Embryonic facial prominence (tissue), 1 donor: ENCODE data around the gene ACTL6A.
"Not testable (repeated sequence)": the region's sequence is repeated elsewhere in the genome, so short reads cannot be mapped to it uniquely, and the experiment has no call there.

Experiments used
- DNase-seq: peaks from one replicate; pipeline ENCODE4 v3.0.0-alpha.2; 2016; ENCODE audit errors: extremely low spot score

ACTL6A gene

DNA sequence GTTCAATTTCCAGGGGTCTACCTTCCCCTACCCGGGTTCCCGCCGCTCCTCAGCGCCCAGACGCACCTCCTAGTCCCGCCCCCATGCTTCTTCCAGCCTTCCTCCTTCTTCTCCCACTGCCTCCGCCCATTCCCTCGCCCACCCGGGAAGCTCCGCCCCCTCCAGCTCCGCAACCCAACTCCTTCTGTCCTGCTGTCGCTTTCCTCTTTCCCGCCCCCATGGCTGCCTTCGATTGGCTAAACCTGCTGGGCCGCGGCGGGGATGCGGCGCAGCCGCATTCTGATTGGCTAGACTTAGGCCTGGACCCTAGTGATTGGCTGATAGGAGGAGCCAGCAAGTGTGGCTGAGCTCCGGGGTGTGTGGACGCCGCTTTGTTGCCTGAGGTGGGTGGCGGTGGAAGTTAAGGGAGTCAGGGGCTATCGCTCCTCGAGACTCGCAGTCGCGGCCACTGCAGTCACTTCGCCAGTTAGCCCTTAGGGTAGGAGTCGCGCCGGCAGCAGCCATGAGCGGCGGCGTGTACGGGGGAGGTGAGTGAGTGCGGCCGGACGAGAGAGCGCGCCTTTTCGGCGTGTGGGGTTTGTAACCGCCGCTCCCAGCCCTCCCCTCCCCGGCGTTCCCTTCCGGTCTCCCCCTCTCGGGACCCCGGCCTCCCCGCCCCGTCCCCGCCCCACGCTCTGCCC, at the start of gene ACTL6A:
TSS of gene ACTL6A (plus strand) at position 336 of the 680 bp plus-strand sequence. CDS start at position 503, 167 bp downstream.
- DNase-seq: peak; percentile 99

DNA sequence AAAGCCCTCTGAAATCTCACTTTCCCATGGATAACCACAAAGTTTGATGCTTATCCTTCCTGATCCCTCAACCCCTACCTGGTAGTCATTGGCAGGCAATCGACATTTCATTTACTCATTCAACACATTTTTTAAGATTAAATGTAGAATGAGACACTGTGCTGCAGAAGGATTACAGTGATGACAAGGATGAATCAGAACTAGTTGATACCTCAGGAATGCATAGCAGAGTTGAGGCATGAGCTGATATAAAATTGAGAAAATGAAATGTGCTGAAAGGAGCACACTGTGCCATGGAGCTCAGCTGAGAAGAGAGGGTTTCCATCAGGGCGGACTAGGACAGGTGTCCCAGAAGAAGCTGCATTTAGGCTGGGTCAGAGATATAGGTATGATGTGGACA, 48.9 kb upstream of the ACTL6A start:
- no peak for DNase-seq

DNA sequence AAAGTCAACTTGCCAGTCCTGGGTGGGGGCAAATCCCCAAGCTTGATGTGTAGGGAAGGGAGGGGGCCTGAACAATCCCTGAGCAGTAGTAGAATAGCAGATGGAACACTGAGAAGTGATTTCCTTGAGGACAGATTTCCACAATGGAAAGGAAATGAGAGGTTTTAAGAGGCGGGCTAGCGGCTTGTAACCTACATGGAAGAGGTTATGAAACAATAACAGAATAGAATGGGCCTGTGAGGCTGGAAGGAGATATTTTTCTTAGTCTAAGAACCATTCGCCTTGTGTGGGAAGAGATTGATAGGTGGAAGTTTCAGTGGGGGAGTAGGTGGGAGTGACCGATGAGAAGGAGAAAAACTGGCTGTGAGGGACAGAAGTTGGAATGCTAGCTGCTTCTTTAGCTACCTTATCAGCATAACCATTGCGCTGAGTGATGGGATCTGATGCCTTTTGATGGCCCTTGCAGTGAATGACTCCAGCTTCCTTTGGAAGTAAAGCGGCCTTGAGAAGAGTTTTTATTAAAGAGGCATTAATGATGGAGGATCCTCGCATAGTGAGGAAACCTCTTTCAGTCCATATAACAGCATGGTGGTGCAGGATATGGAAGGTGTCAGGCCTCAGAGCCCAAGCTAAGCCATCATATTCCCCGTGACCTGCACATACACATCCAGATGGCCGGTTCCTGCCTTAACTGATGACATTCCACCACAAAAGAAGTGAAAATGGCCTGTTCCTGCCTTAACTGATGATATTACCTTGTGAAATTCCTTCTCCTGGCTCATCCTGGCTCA, 46.1 kb upstream of the ACTL6A start:
- DNase-seq: not testable (repeated sequence)

DNA sequence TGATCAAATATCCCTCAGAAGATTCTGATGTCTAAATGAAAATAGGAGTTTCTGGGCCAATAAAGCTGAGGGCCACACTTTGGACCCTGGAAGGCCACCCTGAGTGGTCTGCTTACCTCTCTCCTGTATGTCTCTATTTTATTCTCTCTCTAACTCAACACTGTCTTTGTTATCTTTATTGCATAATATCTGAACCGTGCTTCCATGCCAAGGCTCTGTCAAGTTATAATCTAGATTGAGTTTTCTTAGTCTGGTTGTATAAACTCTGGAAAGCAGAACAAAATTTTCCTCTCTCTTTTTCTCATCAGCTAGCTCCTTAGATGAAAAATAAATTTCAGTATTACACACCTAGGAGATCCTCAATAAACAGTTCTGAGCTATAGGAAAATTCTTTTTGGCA, 36.2 kb upstream of the ACTL6A start:
- no peak for DNase-seq

DNA sequence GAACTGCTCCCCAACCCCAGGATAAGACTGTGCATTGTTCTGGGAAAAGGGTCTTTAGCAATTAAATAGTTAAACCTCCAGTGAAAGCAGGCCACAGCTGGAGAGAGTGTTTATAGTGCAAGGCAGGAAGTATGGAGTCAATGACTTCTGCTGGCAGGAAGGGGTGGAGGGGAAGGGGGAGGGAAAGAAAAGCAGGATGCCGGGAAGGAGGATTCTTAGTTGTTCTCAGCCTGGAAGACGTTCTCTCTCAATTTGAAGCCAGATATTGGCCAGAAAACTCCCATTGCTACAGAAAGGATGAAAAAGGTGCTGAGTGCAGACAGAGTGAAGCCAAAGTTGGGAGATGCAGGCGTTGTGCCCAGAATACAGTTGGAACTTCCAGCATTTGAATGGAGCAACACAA, 35.7 kb upstream of the ACTL6A start:
- peak; percentile 83 for DNase-seq

DNA sequence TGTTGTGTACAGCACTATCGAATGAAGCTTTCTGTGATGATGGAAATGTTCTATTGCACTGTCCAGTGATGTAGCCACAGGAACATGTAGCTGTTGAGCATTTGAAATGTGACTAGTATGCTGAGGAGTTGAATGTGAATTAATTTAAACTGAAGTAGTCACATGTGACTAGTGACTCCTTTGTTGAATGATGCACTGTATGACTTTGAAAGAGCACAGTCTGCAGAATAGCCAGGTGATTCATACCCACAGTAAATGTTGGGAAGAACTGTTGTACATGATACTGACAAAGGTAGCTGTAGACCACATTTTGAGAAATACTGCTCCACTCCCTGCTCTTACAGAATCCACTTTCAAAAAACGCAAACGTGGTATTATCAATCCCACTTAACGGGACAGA, 34.0 kb upstream of the ACTL6A start:
- DNase-seq: no peak

DNA sequence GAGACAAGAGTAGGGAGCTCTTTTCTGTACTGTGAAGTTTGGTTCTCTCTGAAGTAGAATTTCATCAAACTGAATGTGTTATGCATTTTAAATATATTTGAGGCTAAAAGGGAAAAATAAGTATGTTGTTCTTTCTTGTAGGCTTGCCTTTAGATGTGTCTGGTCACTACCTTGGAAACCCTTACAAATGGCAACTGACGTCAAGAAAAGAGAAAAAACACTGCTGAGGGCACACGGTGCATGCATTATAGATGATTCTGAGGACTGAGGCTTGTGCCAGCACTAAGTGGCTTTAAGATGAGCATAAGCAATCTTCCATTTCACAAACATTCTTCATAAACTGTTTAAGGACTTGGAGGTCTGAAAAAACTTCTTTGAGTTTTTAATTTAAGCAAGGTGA, 31.1 kb upstream of the ACTL6A start:
- DNase-seq: no peak

DNA sequence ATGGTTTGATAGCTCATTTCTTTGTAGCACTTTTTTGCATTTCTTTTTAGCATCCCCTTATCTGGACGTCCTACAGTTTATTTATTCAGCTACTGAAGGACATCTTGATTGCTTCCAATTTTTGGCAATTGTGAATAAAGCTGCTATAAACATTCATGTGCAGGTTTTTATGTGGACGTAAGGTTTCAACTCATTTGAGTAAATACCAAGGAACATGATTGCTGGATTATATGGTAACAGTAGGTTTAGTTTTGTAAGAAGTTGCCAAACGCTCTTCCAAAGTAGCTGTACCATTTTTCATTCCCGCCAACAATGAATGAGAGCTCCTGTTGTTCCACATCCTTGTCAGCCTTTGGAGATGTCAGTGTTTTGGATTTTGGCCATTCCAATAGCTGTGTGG, 29.5 kb upstream of the ACTL6A start:
- no peak for DNase-seq

DNA sequence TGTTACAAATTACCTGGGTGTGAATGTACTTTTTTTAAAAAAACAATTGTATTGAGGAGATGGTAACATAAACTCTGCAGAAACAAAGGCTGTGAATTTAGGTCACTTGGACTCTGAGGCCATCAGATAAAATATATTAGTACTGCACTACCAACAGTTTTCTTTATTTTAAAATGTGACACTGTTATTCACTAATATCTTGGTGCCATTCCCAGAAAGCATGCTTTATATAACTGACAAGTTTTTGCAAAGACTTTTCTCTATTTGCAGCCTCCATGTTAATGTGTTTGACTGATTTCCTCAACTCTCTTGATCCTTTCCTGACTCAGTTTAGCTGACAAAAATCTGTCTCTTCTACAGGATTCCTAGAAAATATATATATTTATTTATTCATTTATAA, 26.5 kb upstream of the ACTL6A start:
- DNase-seq: no peak

DNA sequence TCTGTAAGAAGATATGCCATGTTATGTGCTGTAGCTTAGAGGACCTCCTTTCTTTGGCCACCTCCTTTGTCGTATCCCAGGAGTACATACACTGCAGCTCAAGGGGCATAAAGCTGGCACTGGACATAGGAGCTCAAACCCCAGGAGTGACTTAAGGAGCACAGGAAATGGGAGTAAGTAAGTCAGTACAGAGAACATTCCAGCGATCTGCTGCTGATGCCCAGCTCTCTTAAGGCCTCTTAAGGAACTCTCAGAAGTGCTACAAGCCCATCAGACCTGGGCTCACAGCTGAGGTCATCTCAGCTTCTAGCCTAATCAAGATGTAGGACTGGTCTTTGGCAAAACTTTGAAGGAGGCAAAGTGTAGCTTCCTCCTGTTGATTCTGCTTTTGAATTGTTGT, 21.6 kb upstream of the ACTL6A start:
- no peak for DNase-seq

DNA sequence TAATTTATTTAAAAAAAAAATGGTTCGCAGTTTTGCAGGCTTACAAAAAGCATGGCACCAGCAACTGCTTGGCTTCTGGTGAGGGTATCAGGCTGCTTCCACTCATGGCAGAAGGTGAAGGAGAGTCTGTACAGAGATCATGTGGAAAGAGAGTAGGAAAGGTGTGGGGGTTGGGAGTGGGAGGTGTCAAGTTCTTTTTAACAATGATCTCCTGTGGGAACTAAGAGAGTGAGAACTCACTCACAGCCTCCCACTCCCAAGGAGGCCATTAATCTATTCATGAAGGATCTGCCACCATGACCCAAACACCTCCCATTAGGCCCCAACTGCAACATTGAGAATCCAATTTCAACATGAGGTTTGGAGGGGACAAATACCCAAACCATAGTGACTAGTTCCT, 21.1 kb upstream of the ACTL6A start:
- no peak for DNase-seq

DNA sequence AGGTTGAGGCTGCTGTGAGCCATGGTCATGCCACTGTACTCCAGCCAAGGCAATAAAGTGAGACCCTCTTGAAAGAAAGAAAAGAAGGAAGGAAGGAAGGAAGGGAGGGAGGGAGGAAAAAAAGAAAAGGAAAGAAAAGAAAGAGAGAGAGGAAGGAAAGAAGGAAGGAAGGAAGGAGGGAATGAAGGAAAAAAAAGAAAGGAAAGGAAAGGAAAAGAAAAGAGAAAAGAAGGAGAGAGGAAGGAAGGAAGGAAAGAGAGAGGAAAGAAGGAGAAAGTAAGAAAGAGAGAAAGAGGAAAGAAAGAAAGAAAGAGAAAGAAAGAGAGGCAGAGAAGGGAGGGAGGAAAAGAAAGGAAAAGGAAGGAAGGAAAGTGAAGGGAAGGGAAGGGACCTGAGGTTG, 20.4 kb upstream of the ACTL6A start:
- no peak for DNase-seq

DNA sequence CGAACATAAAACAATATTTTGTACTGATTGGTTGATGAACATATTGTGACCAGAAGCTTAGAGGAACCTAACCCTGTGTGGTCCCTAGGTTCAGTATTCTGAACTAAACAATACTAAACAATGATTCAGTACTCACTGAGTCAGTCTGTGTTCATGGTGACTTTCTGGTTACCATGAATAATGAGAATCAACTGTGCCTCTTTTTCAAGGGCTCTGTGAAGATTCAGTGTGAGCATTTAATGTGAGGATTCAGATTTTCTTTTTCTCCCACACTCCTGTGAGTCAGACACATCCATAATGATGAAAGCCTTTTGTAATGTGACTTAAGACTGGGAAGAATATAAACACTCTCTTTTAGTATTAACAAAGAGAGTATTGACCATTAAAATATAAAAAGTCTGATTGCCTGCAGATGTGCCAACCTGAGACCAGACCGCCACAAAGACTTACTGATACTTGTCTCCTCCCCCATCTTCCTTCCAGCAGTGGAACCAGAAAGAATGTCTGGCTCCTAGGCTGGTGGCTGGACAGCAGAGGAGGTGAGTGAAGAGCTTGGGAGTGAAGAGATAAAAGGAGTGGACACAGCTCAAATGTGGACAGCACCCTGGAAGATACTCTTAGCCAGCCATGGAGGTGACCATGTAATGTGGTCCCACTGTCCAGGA, 17.6 kb upstream of the ACTL6A start:
- no peak for DNase-seq

DNA sequence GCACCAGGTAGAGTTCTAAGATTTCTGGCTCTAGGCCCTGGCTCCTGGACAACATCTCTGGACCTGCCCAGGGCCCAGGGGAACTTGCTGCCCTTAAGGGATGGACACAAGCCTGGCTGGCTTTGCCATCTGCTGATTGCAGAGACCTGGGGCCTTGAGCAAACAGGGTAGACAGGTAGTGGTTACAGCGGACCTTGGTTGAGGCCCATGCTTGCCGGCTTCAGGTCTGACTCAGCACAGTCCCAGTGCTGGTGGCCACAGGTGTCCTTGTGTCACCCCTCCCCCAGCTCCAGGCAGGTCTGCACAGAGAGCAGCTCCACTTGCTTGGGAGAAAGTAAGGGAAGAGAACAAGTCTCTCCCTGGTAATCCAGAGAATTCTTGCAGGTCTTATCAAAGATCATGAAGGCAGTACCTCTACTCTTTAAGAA, 15.9 kb upstream of the ACTL6A start:
- DNase-seq: no peak

DNA sequence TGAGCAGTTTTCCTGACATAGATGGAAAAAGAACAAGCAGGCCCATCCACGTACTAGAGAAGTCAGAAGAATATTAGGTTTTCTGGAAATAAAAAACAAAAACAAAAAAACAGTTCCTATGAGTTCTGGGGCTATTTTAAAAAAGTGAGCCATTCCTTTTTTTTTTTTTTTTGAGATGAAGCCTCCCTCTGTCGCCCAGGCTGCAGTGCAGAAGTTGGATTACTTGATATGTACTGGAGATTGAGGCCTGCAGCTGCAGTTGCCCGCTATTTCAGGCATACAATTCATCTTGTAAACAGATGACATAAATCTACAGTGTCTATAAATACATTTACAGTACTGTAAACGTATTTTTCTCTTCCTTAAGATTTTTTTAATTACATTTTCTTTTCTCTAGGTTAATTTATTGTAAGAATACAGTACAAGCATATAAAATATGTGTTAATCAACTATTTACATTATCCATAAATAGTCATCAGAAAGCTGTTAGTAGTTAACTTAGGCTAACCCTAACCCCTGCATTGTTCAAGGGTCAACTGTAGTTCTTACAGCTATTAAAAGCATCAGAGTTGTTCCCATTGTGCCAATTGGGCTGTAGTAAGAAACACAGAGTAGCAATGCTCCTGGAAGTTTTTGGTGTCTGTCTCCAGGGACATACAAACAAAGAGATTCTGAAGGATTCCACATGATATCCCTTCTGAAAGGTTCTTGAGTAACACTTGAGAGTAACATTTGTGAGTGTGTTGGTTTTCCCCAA, 11.2 kb upstream of the ACTL6A start:
- DNase-seq: no peak

DNA sequence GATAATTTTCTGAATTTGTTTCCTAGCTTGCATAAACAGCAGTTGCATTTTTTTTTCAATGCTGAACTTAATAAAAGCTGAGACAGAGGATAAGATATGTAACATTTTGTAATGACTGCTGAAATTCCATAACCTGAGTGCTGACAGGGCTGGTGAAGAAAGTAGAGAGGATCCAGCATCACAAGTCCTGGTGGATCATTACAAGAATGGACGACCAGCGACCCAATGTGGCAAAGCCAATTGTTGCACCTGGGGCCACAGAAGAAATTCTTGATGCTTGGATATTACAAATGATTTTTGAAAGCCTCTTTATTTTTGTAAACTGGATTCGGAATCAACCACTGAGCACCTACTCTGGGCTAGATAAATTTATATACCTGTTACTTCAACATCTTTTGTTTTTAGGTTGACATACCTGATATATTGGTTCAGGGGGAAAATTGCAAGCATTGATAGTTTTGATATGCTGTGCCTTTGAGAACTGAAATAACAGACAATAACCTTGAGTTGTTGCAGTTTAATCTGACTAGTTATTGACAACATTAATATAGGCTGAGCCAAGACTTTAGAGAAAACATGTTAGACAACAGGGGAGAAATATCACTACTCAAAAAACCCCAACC, 3.9 kb upstream of the ACTL6A start:
- peak; percentile 40 for DNase-seq

DNA sequence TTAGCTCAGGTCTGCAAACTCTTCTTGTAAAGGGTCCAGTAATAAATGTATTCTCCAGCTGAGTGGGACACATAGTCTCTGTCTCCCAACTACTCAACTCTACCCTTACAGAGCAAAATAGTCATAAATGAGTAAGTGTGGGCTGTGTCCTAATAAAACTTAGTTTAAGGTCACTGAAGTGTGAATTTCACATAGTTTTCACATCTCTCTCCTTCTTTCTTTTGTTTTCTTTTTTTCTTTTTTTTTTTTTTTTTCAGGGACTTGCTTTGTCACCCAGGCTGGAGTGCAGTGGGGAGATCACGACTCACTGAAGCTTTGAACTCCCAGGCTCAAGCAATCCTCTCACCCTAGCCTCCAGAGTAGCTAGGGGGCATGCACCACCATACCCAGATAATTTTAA, 1.9 kb upstream of the ACTL6A start:
- DNase-seq: no peak

DNA sequence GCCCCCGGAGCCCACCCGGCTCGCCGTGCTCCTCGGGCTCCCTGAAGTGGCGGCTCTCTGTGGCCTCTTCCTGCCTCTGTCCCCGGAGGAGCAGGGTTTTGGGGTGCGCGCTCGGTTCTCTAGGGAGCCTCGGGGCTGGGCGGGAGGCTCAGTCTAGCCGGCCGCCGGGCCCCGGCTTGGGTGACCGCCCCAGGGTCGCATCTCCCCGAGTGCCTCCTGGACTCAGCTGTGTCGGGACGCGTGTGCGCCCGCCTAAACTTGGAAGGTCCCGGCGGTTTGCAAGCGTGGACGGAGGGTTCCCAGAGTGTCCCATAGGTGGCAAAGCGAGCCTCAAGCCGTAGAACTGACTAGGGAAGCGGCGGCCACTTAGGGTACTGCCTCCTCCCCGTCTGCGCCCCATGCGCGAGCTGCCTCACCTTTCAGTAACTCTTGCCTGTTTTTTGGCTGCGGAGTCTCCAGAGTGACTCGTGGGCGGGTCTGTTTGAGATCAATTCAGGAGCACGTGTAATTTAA, 601 bp downstream of the ACTL6A start:
- peak; percentile 13 for DNase-seq

DNA sequence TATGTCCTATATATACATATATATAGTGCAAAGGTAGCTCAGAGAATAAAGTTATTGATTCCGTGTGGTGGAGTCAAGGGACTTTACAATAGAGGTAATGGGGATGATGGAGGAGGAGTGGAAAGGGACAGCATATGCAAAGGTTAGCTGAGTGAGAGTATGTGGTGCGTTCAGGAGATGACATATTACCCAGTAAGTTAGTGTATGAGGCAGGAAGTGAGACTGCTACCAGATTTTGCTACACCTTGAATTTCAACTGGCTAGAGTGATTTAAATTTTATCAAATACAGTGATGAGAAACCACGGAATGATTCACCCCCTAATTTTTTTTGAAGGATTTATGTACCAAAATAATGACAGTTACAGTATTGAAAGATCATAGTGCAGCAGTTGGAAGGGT, 2.8 kb downstream of the ACTL6A start:
- no peak for DNase-seq

DNA sequence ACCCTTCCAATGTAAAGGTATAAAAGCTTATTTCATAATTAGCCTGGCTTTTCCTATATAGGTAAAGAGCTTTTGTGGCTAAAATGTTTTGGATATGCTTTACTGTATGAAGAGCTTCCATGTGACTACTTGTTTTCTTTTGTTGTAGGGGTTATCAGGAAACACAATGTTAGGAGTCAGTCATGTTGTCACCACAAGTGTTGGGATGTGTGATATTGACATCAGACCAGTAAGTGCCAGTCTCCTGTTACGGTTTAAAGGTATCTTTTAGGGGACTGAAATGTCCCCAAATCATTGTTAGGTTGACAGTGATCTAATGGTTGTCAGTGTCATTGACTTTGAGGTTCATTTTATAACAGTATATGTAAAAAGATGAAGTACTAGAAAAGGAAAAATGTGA, 18.3 kb downstream of the ACTL6A start:
- no peak for DNase-seq

DNA sequence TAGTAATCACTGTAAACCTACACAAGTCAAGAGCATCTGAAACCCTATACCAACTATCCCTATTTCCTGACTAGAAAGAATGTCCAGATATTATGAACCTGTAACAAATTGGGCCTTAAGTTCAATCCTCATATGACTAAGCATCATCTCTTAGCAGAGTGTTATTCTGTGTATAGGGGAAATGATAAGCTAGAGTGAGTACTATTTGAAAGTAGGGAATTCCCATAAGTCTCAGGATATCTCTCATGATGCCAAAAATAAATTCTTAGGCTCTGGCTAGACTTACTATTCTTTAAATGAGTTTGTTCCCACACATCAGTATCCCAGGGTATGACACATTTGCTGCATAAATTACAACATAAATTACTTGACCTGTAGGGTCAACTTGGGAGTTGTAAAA, 26.4 kb downstream of the ACTL6A start:
- DNase-seq: no peak
